H1 (cell line): Measurements from ENCODE around the gene KCNMB2. TPM values are rescaled to one million over a fixed set of nuclear protein-coding genes. Genes with fewer than 3 reads are reported as not detected.

Experiments
- CTCF ChIA-PET: fragments of 300-600 bp; sonication (Branson Sonifier 250); formaldehyde crosslinking; loops from one replicate; lab custom pipeline; 2021; ENCODE audit not compliant: partially characterized antibody; lab: Charles Lee
- POLR2A ChIA-PET: fragments of 300-600 bp; sonication (Branson Sonifier 250); formaldehyde crosslinking; loops from one replicate; lab custom pipeline; 2021; ENCODE audit warnings: inconsistent platforms; ENCODE audit not compliant: partially characterized antibody; lab: Charles Lee
- DNase-seq, 2 experiments: peaks; one replicate each; pipeline versions ENCODE4 v3.0.0 to v3.0.0-alpha.2; 2010 to 2022; ENCODE audit warnings: low spot score in 2 of 2, low read depth in 1 of 2, mixed read lengths in 1 of 2
- FAIRE-seq: peaks from 2 replicates; lab custom pipeline; 2011; peaks lifted over from hg19 to GRCh38; lab: Jason Lieb, UNC
- H2AFZ ChIP-seq: 2 replicates; pipeline ENCODE4 v1.8.1; 2012; ENCODE audit warnings: low read length, inconsistent platforms
- H2AK5ac ChIP-seq: 2 replicates; pipeline ENCODE4 v1.6.1; 2013; ENCODE audit warnings: low read depth, low read length
- H2BK120ac ChIP-seq: replicated peaks from 2 replicates; pipeline ENCODE3; 2013; ENCODE audit warnings: low read depth, low read length, inconsistent platforms
- H2BK12ac ChIP-seq: 2 replicates; pipeline ENCODE4 v1.6.1; 2013; ENCODE audit warnings: low read depth, low read length
- H2BK15ac ChIP-seq: 2 replicates; pipeline ENCODE4 v1.6.1; 2013; ENCODE audit warnings: low read length
- H2BK20ac ChIP-seq: 2 replicates; pipeline ENCODE4 v1.6.1; 2013; ENCODE audit warnings: low read length
- H2BK5ac ChIP-seq: 2 replicates; pipeline ENCODE4 v1.6.1; 2013; ENCODE audit warnings: low read depth, low read length
- H3K14ac ChIP-seq: 2 replicates; pipeline ENCODE4 v1.6.1; 2013; ENCODE audit warnings: inconsistent platforms; ENCODE audit not compliant: insufficient read length
- H3K18ac ChIP-seq: 2 replicates; pipeline ENCODE4 v1.6.1; 2013; ENCODE audit warnings: low read length; ENCODE audit errors: extremely low read depth
- H3K23ac ChIP-seq: 2 replicates; pipeline ENCODE4 v1.6.1; 2013; ENCODE audit warnings: inconsistent platforms; ENCODE audit not compliant: insufficient read length
- H3K23me2 ChIP-seq: 2 replicates; pipeline ENCODE4 v1.6.1; 2013; ENCODE audit warnings: low read depth, low read length
- H3K27ac ChIP-seq: 2 replicates; pipeline ENCODE4 v1.6.1; 2011; ENCODE audit warnings: low read depth, low read length, inconsistent platforms
- H3K27me3 ChIP-seq, 4 experiments: replicated peaks in 1 of 4; 1 replicate in 1 of 4; 2 replicates in 3 of 4; pipeline versions ENCODE4 v1.6.1 to v1.8.1; 2011 to 2013; ENCODE audit warnings: low read length in 3 of 4, mild to moderate bottlenecking in 3 of 4, inconsistent platforms in 2 of 4, mixed read lengths in 2 of 4, moderate library complexity in 1 of 4; ENCODE audit not compliant: control insufficient read depth in 3 of 4, insufficient read depth in 3 of 4; ENCODE audit errors: extremely low read depth in 1 of 4
- H3K36me3 ChIP-seq, 4 experiments: 2 replicates each; pipeline versions ENCODE4 v1.6.1 to v1.8.1; 2011 to 2013; ENCODE audit warnings: mild to moderate bottlenecking in 4 of 4, low read length in 3 of 4, moderate library complexity in 2 of 4, control low read depth in 1 of 4, inconsistent platforms in 1 of 4; ENCODE audit not compliant: insufficient read depth in 4 of 4, control insufficient read depth in 2 of 4
- H3K4ac ChIP-seq: replicated peaks from 2 replicates; pipeline ENCODE3; 2013; ENCODE audit warnings: low read length, low read depth, mixed read lengths, inconsistent platforms; ENCODE audit not compliant: insufficient read length
- H3K4me1 ChIP-seq, 4 experiments: replicated peaks in 1 of 4; 1 replicate in 1 of 4; 2 replicates in 3 of 4; pipeline versions ENCODE4 v1.6.1 to v1.8.1; 2011 to 2013; ENCODE audit warnings: low read length in 3 of 4, inconsistent platforms in 2 of 4, mixed read lengths in 1 of 4; ENCODE audit not compliant: insufficient read depth in 4 of 4, control insufficient read depth in 3 of 4
- H3K4me2 ChIP-seq, 2 experiments: 2 replicates each; pipeline versions ENCODE4 v1.6.1 to v1.8.1; 2011 to 2013; ENCODE audit warnings: low read depth in 2 of 2, low read length in 2 of 2, control low read depth in 1 of 2, inconsistent platforms in 1 of 2, mild to moderate bottlenecking in 1 of 2; ENCODE audit not compliant: insufficient read depth in 1 of 2
- H3K4me3 ChIP-seq, 4 experiments: fragments of 200-600, 300-600 bp in 1 of 4; sonication (generic), shearing (Covaris generic), sonication (Bioruptor Twin) in 1 of 4; 2 replicates each; pipeline versions ENCODE4 v1.5.1 to v1.8.1; 2011 to 2016; ENCODE audit warnings: low read length in 4 of 4, low read depth in 3 of 4, control low read depth in 2 of 4, inconsistent platforms in 2 of 4, mild to moderate bottlenecking in 2 of 4, mixed read lengths in 1 of 4, moderate library complexity in 1 of 4; ENCODE audit not compliant: insufficient read depth in 2 of 4; ENCODE audit errors: extremely low read depth in 1 of 4
- H3K56ac ChIP-seq: replicated peaks from 2 replicates; pipeline ENCODE3; 2013; ENCODE audit warnings: low read depth, mild to moderate bottlenecking, mixed read lengths, low read length, inconsistent platforms; ENCODE audit not compliant: insufficient read length
- H3K79me1 ChIP-seq: 2 replicates; pipeline ENCODE4 v1.6.1; 2013; ENCODE audit warnings: low read depth, low read length, control low read depth
- H3K79me2 ChIP-seq, 2 experiments: 2 replicates each; pipeline versions ENCODE4 v1.6.1 to v1.8.1; 2012 to 2013; ENCODE audit warnings: low read length in 2 of 2, mild to moderate bottlenecking in 2 of 2, inconsistent platforms in 1 of 2; ENCODE audit not compliant: insufficient read depth in 2 of 2, control insufficient read depth in 1 of 2
- H3K9ac ChIP-seq, 4 experiments: replicated peaks in 1 of 4; 1 replicate in 1 of 4; 2 replicates in 3 of 4; pipeline versions ENCODE4 v1.6.1 to v1.8.1; 2011 to 2013; ENCODE audit warnings: low read depth in 3 of 4, low read length in 3 of 4, control low read depth in 2 of 4, mild to moderate bottlenecking in 2 of 4, moderate library complexity in 2 of 4, inconsistent platforms in 1 of 4; ENCODE audit errors: extremely low read depth in 1 of 4
- H3K9me3 ChIP-seq, 2 experiments: 2 replicates each; pipeline versions ENCODE4 v1.6.1 to v1.8.1; 2012 to 2013; ENCODE audit warnings: mild to moderate bottlenecking in 2 of 2, moderate library complexity in 2 of 2, control low read depth in 1 of 2, inconsistent platforms in 1 of 2, low read depth in 1 of 2, low read length in 1 of 2, mixed read lengths in 1 of 2; ENCODE audit not compliant: insufficient read depth in 2 of 2
- H4K20me1 ChIP-seq, 2 experiments: replicated peaks in 1 of 2; 2 replicates each; pipeline versions ENCODE3 to v1.8.1; 2011 to 2013; ENCODE audit warnings: inconsistent platforms in 2 of 2, low read length in 2 of 2, mild to moderate bottlenecking in 1 of 2; ENCODE audit not compliant: insufficient read depth in 2 of 2, control insufficient read depth in 1 of 2
- H4K5ac ChIP-seq: 2 replicates; pipeline ENCODE4 v1.6.1; 2013; ENCODE audit warnings: low read length, low read depth, mixed read lengths, inconsistent platforms; ENCODE audit not compliant: insufficient read length
- H4K8ac ChIP-seq: 2 replicates; pipeline ENCODE4 v1.8.0; 2013; ENCODE audit warnings: mild to moderate bottlenecking, moderate library complexity, low read length, inconsistent platforms; ENCODE audit not compliant: insufficient read depth; ENCODE audit errors: extremely low read depth
- H4K91ac ChIP-seq: replicated peaks from 2 replicates; pipeline ENCODE3; 2013; ENCODE audit warnings: low read length, mixed read lengths, inconsistent platforms; ENCODE audit not compliant: insufficient read length
- CHD1 ChIP-seq: IDR thresholded peaks from 2 replicates; pipeline ENCODE4 v1.6.1; 2012; ENCODE audit warnings: low read depth, low read length, improper control_type of control experiment
- EGR1 ChIP-seq: IDR thresholded peaks from 2 replicates; pipeline ENCODE4 v1.6.1; 2011; ENCODE audit warnings: low read depth, low read length, borderline replicate concordance
- EZH2 ChIP-seq: fragments of 200-600 bp; sonication (generic); IDR thresholded peaks from 2 replicates; pipeline ENCODE4 v1.7.1; 2012; ENCODE audit warnings: low read depth, mild to moderate bottlenecking, moderate library complexity, low read length, inconsistent platforms; ENCODE audit not compliant: severe bottlenecking
- GTF2F1 ChIP-seq: IDR thresholded peaks from 2 replicates; pipeline ENCODE4 v1.6.1; 2012; ENCODE audit warnings: low read depth, low read length, improper control_type of control experiment, borderline replicate concordance
- HDAC2 ChIP-seq, 2 experiments: fragments of 300-600 bp in 1 of 2; sonication (generic) in 1 of 2; IDR thresholded peaks; 2 replicates each; pipeline ENCODE4 v1.6.1; 2011 to 2012; ENCODE audit warnings: low read depth in 2 of 2, low read length in 2 of 2, mild to moderate bottlenecking in 2 of 2, moderate library complexity in 2 of 2, borderline replicate concordance in 1 of 2, inconsistent platforms in 1 of 2
- POU5F1 ChIP-seq: IDR thresholded peaks from 2 replicates; pipeline ENCODE4 v1.6.1; 2011; ENCODE audit warnings: low read depth, mild to moderate bottlenecking, low read length, moderate library complexity
- SP2 ChIP-seq: IDR thresholded peaks from 2 replicates; pipeline ENCODE4 v1.6.1; 2012; ENCODE audit warnings: mild to moderate bottlenecking, low read length, inconsistent platforms
- SP4 ChIP-seq: IDR thresholded peaks from 2 replicates; pipeline ENCODE4 v1.6.1; 2012; ENCODE audit warnings: low read length, inconsistent platforms
- polyA plus RNA-seq, 7 experiments: library from polyadenylated mRNA; depleted of rRNA in 3 of 7; stranded (reverse) in 5 of 7; unstranded in 2 of 7; fragments of >200 nt in 5 of 7; fragments of 200-250 nt in 2 of 7; gene quantifications; 1 replicate in 5 of 7; 2 replicates in 1 of 7; 4 replicates in 1 of 7; pipeline versions ENCODE4 v1.2.1 to v1.2.3, GENCODE V29; 2011 to 2013; ENCODE audit warnings: missing spikeins in 2 of 7, mixed read lengths in 2 of 7
- total RNA-seq: library from RNA; stranded (reverse); fragmentation: NEBNext Ultra II Directional; extraction: Animal tissue kit (Norgen Biotek cat#: 25700); gene quantifications from 2 replicates; pipeline ENCODE4 v1.2.1, GENCODE V29; 2021
- TF ChIP-seq, protein P1 (sequence below): IDR thresholded peaks from 2 replicates; pipeline ENCODE4 v1.6.1; 2011; ENCODE audit warnings: low read length, improper control_type of control experiment
- TF ChIP-seq, protein P2 (sequence below): IDR thresholded peaks from 2 replicates; pipeline ENCODE4 v1.6.1; 2012; ENCODE audit warnings: inconsistent platforms

Gene KCNMB2
- total and polyA plus RNA-seq, 2 of the 8 experiments (the other 6 are each of a cell fraction or from before 2014, with no cell fraction given), result not detected

DNA sequence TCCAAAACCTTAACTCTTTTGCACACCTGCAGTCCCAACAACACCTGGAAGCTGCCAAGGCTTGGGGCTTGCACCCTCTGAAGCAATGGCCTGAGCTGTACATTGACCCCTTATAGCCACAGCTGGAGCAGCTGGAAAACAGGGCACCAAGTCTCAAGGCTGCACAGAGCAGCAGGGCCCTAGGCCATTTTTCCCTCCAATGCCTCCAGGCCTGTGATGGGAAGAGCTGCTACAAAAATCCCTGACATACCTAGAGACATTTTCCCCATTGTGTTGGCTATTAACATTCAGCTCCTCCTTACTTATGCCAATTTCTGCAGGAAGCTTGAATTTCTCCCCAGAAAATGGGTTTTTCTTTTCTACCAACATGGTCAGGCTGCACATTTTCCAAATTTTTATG, 304.4 kb downstream of the KCNMB2 start:
- H3K36me3 ChIP-seq, result no peaks in the 10 kb centered on the region
- no peak overlapping the region for H2BK5ac ChIP-seq
- no peak overlapping the region for H3K56ac ChIP-seq
- no peak overlapping the region for H3K4me3 ChIP-seq
- H3K79me1 ChIP-seq, result no peaks in the 10 kb centered on the region
- H3K27me3 ChIP-seq, result no peaks in the 10 kb centered on the region
- no peak overlapping the region for H2BK12ac ChIP-seq
- no peak overlapping the region for H3K23ac ChIP-seq
- no peak overlapping the region for H2BK20ac ChIP-seq
- H3K23me2 ChIP-seq, result no peaks in the 10 kb centered on the region
- H4K91ac ChIP-seq, result no peak overlapping the region
- no peak overlapping the region for H3K14ac ChIP-seq
- ChIA-PET CTCF (no interaction called here), POLR2A (interaction anchor here (1.3 kb wide), 1 partner anchor 9 kb away, joined by 4 read pairs; no protein-coding TSS in a partner anchor)
- no peaks in the 10 kb centered on the region for H3K79me2 ChIP-seq
- DNase-seq (no peak), FAIRE-seq (no peak)
- no peak overlapping the region for H2BK120ac ChIP-seq
- H3K9me3 ChIP-seq, result 0 out of 4 replicates have a peak, but pooled peaks cover 4 to 10% of the 10 kb centered on the region in 2 experiments
- H3K4me1 ChIP-seq, result no peaks in the 10 kb centered on the region
- no peak overlapping the region for H3K4me2 ChIP-seq
- no peak overlapping the region for H4K8ac ChIP-seq
- H2AFZ ChIP-seq, result no peak overlapping the region
- no peak overlapping the region for H2BK15ac ChIP-seq
- no peak overlapping the region for H3K9ac ChIP-seq
- no peak overlapping the region for H3K4ac ChIP-seq
- TF ChIP-seq SP2, result no peak
- TF ChIP-seq POU5F1, result no peak
- TF ChIP-seq, protein P1, sequence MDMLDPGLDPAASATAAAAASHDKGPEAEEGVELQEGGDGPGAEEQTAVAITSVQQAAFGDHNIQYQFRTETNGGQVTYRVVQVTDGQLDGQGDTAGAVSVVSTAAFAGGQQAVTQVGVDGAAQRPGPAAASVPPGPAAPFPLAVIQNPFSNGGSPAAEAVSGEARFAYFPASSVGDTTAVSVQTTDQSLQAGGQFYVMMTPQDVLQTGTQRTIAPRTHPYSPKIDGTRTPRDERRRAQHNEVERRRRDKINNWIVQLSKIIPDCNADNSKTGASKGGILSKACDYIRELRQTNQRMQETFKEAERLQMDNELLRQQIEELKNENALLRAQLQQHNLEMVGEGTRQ, result no peak
- TF ChIP-seq GTF2F1, result no peak
- TF ChIP-seq, protein P2, sequence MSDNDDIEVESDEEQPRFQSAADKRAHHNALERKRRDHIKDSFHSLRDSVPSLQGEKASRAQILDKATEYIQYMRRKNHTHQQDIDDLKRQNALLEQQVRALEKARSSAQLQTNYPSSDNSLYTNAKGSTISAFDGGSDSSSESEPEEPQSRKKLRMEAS, result no peak
- TF ChIP-seq HDAC2 (IDR thresholded peaks at IDR 0.05; ENCODE audit: borderline replicate concordance in 1 of 2, low read depth in 2 of 2, low read length in 2 of 2), result no peak
- no peak for TF ChIP-seq EZH2
- TF ChIP-seq CHD1, result no peak
- no peak for TF ChIP-seq SP4
- no peak for TF ChIP-seq EGR1
- no peak overlapping the region for H3K27ac ChIP-seq
- H4K20me1 ChIP-seq, result no peaks in the 10 kb centered on the region
- no peak overlapping the region for H3K18ac ChIP-seq
- H4K5ac ChIP-seq, result no peak overlapping the region
- H2AK5ac ChIP-seq, result no peak overlapping the region
